ENCODE results near the gene CCDC149.

CCDC149 gene

GRCh38 chr4:24824720-24825119 lies 88.1 kb downstream of the CCDC149 start:
- H3K27me3 Mint-ChIP-seq (ENCODE audit: low read depth), result peaks cover 4% of the 10 kb centered on the region
- H3K36me3 Mint-ChIP-seq (ENCODE audit: low read depth), result no peaks in the 10 kb centered on the region
- no peak overlapping the region for H3K4me3 Mint-ChIP-seq
- H3K9me3 Mint-ChIP-seq, result no peaks in the 10 kb centered on the region
- no peak overlapping the region for H3K27ac Mint-ChIP-seq
- no peaks in the 10 kb centered on the region for H3K4me1 Mint-ChIP-seq (ENCODE audit: low read depth)

DNA sequence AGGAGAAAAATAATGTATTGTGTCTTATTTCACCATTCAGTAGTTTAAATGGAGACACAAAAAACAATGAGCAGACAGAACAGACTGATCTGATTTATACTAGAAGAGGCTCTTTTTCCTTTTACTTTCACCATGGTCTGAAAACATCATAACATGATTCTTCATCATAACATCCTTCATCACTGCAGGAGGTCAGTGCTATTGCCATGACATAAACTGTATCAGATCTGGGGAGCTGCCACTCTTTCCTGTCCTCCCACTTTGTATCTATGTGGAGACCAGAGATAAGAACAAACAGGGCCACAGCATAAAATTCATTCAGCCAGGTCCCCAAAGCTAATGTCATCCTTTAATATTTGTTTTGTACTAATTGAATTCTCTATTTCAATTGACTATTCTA lies 92.3 kb downstream of the CCDC149 start:
- no peaks in the 10 kb centered on the region for H3K36me3 Mint-ChIP-seq (ENCODE audit: low read depth)
- peaks cover 4% of the 10 kb centered on the region for H3K27me3 Mint-ChIP-seq (ENCODE audit: low read depth)
- H3K9me3 Mint-ChIP-seq, result no peaks in the 10 kb centered on the region
- no peak overlapping the region for H3K4me3 Mint-ChIP-seq
- no peak overlapping the region for H3K27ac Mint-ChIP-seq
- H3K4me1 Mint-ChIP-seq (ENCODE audit: low read depth), result no peaks in the 10 kb centered on the region

DNA sequence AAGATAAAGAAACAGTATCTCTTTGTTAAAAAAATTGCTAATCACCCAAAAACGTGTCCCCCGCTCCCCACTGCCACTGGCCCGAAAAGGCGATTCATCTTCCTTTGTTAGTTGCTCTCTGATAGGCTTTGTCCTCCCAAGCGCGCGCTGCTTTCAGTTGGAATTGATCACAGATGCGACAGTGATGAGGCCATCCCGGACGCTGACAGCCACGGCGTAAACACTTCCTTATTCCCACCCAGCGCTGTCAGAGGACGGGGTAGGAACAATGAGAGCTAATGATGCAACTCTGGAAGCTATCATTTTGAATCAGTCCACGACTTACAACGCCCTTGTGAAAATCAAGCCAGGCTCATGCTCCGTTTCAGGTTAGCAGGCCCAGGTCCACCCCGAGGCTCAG lies 96.0 kb downstream of the CCDC149 start:
- Mint-ChIP-seq H3K4me1 (ENCODE audit: low read depth) (no peaks in the 10 kb centered on the region), H3K36me3 (ENCODE audit: low read depth) (no peaks in the 10 kb centered on the region), H3K27ac (no peak overlapping the region), H3K4me3 (no peak overlapping the region), H3K27me3 (ENCODE audit: low read depth) (peaks cover 4% of the 10 kb centered on the region), H3K9me3 (peaks cover 4% of the 10 kb centered on the region)

- Mint-ChIP-seq H3K36me3 (ENCODE audit: low read depth) (no peaks in the 10 kb centered on the region), H3K4me1 (ENCODE audit: low read depth) (no peaks in the 10 kb centered on the region), H3K27me3 (ENCODE audit: low read depth) (no peaks in the 10 kb centered on the region), H3K9me3 (peaks cover 4% of the 10 kb centered on the region), H3K27ac (no peak overlapping the region), H3K4me3 (no peak overlapping the region)
These were observed 99.1 kb downstream of the CCDC149 start for GRCh38 chr4:24813732-24814131.

DNA sequence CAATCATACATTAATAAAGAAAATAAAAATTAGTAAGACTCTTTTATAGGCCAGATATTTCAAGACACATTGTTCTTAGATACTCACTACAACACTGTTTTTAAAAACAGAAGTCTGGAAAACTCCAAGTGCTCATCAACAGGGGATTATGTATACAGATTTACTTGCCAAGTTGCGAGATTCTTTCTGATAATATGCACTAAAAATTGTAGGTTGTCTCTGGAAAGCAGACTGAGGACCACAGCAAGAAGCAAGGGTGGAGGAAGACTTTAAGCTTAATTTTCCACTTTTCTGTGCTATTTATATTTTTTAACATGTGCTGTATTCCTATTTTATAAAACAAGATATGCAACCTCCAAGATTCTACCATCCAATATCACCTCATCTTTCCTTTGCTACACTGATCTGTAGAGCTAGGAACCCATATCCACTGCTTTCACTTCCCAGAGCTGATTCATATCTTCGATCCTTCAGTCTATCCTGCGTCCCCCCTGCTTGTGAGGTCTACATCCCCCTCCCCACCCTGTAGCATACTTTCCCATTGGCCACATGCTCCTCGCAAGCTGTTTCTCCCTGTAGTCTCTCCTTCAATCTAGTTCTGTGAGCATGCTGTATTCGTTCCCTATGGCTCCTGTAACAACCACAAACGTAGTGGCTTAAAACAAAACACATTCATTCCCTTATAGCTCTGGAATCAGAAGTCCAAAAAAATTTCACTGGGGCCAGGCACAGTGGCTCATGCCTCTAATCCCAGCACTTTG lies 101.8 kb downstream of the CCDC149 start:
- H3K9me3 Mint-ChIP-seq, result peaks cover 4% of the 10 kb centered on the region
- no peak overlapping the region for H3K27ac Mint-ChIP-seq
- no peak overlapping the region for H3K4me3 Mint-ChIP-seq
- no peaks in the 10 kb centered on the region for H3K4me1 Mint-ChIP-seq (ENCODE audit: low read depth)
- no peaks in the 10 kb centered on the region for H3K36me3 Mint-ChIP-seq (ENCODE audit: low read depth)
- H3K27me3 Mint-ChIP-seq (ENCODE audit: low read depth), result no peaks in the 10 kb centered on the region

DNA sequence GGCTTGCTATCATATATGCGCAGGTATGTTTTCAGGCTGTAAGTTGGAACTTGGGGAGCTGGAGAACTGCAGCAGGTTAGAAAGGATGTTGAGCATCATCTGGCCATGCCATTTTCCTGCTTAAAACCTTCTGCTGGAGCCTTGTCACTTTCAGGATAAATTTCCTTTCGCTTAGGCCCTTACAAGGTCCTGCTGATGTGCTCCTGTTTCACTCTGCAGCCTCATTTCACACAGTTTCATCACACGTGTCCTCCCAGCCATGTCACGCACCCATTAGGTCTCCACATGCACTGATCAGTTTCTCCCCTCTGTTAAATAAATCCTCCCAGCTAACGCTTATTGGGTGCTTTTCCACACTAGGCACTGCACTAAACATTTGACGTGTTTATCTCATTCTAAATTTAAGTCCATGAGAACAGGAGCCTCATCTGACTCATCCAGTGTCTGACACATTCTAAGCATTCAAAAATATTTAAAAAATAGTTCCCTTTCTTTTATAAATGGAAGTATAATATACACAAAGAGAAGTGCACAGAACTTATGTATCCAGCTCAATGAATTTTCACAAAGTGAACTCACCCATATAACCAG lies 102.9 kb downstream of the CCDC149 start:
- H3K9me3 Mint-ChIP-seq, result peaks cover 4% of the 10 kb centered on the region
- no peak overlapping the region for H3K27ac Mint-ChIP-seq
- no peaks in the 10 kb centered on the region for H3K36me3 Mint-ChIP-seq (ENCODE audit: low read depth)
- no peak overlapping the region for H3K4me3 Mint-ChIP-seq
- no peaks in the 10 kb centered on the region for H3K4me1 Mint-ChIP-seq (ENCODE audit: low read depth)
- H3K27me3 Mint-ChIP-seq (ENCODE audit: low read depth), result no peaks in the 10 kb centered on the region

- H3K36me3 Mint-ChIP-seq (ENCODE audit: low read depth), result no peaks in the 10 kb centered on the region
- no peaks in the 10 kb centered on the region for H3K4me1 Mint-ChIP-seq (ENCODE audit: low read depth)
- no peak overlapping the region for H3K4me3 Mint-ChIP-seq
- H3K27ac Mint-ChIP-seq, result no peak overlapping the region
- no peaks in the 10 kb centered on the region for H3K27me3 Mint-ChIP-seq (ENCODE audit: low read depth)
- H3K9me3 Mint-ChIP-seq, result peaks cover 4% of the 10 kb centered on the region
These were observed 103.5 kb downstream of the CCDC149 start for GRCh38 chr4:24809376-24809775.

DNA sequence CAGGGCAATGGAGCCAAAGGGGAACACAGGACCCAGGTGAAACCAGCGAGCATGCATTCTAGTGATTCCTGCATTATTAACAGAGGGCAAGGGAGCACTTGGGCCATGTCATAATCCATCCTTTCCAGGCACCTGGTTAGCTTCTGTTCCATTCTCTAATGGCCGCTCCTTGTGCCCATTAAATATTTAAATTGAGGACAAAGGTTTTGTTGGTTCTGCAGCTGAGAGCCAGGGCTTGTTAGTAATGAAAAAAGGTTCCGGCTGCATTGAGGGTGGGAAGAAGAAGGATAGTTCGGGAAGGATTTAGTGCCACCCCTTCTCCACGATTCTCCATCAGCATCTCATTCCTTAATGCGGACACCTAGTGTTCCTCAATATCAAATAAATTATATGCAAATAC lies 103.9 kb downstream of the CCDC149 start:
- Mint-ChIP-seq H3K9me3 (peaks cover 4% of the 10 kb centered on the region), H3K4me3 (no peak overlapping the region), H3K27ac (no peak overlapping the region), H3K27me3 (ENCODE audit: low read depth) (no peaks in the 10 kb centered on the region), H3K4me1 (ENCODE audit: low read depth) (no peaks in the 10 kb centered on the region), H3K36me3 (ENCODE audit: low read depth) (no peaks in the 10 kb centered on the region)

DNA sequence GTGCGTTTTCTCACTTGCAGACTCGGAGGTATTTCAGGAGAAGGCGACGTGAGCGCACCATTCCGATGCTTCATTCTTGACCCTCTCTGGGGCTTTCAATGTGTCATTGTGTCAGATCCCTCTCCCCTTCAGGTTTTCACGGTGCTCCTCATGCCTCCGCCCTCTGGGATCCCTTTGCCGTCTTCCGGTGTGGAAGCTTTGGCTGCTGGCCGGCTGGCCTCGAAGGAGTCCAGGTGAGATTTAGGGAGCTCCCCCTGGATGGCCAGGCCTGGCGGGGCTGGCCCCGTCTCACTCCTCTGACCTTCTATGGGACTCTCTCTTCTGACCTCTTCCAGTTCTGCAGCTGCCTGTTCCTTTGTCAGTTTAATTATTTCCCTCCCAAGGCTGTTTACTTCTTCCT lies 104.6 kb downstream of the CCDC149 start:
- H3K4me3 Mint-ChIP-seq, result no peak overlapping the region
- H3K9me3 Mint-ChIP-seq, result peaks cover 4% of the 10 kb centered on the region
- no peaks in the 10 kb centered on the region for H3K36me3 Mint-ChIP-seq (ENCODE audit: low read depth)
- H3K27ac Mint-ChIP-seq, result no peak overlapping the region
- no peaks in the 10 kb centered on the region for H3K27me3 Mint-ChIP-seq (ENCODE audit: low read depth)
- H3K4me1 Mint-ChIP-seq (ENCODE audit: low read depth), result no peaks in the 10 kb centered on the region

DNA sequence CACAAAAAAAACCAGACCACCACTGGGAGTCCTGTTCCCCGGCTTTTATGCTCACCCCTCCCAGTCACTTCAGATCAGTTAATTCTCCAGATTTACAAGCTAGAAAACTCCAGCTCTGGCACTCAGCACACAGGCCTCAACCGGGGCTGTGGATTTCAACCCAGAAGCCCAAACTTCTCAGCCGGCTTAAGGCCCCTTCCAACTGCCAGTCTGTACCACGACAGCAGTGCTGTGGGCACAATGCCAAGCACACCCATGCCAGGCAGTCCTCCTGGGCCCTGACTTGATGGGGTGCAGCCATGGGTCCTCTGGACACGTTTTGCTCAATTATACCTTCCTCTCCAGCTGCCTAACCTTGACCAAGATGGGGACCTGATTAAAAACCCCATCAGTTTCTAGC lies 105.2 kb downstream of the CCDC149 start:
- no peaks in the 10 kb centered on the region for H3K36me3 Mint-ChIP-seq (ENCODE audit: low read depth)
- H3K27ac Mint-ChIP-seq, result no peak overlapping the region
- H3K9me3 Mint-ChIP-seq, result peaks cover 4% of the 10 kb centered on the region
- H3K27me3 Mint-ChIP-seq (ENCODE audit: low read depth), result peaks cover 4% of the 10 kb centered on the region
- no peak overlapping the region for H3K4me3 Mint-ChIP-seq
- no peaks in the 10 kb centered on the region for H3K4me1 Mint-ChIP-seq (ENCODE audit: low read depth)

DNA sequence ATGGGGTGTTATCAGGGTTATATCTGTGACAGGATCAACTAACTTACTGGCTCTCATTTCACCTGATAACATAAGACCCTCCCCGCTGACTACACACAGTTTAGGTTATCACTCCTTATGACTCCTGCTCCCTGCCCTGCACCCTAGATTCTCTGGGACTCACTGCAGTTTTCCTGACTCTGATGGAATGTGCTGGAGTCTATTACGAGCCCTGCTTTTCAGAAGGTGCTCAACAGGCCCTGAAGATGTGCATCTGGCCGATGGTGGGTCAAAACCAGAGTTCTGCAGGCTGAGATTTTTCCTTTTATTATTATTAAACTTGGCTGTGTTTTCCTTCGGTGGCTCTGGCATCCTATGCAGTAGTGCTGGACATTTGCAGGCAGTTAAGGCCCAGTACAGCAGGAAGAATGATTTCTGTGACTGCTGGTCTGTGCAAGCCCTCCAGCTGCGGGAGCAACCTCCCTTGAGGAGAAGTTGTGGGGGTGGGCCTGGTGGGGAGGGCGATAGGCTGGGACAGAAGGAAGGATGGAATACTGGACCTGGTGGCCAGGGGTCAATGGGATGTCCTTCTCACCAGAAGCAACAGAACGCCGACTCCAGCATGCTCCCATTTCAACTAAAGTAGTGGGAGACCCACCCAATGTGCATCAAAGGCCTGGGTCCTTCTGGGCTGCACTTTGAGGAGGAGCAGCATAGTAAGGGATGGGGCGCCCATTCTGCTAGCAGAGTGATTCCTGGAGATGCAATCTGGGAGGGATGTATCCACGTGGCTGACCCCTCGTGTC lies 106.4 kb downstream of the CCDC149 start:
- Mint-ChIP-seq H3K9me3 (no peaks in the 10 kb centered on the region), H3K4me1 (ENCODE audit: low read depth) (no peaks in the 10 kb centered on the region), H3K4me3 (no peak overlapping the region), H3K36me3 (ENCODE audit: low read depth) (no peaks in the 10 kb centered on the region), H3K27me3 (ENCODE audit: low read depth) (peaks cover 16% of the 10 kb centered on the region), H3K27ac (no peak overlapping the region)

GRCh38 chr4:24805566-24805965 lies 107.3 kb downstream of the CCDC149 start:
- Mint-ChIP-seq H3K27ac (no peak overlapping the region), H3K36me3 (ENCODE audit: low read depth) (no peaks in the 10 kb centered on the region), H3K27me3 (ENCODE audit: low read depth) (peaks cover 24% of the 10 kb centered on the region), H3K9me3 (no peaks in the 10 kb centered on the region), H3K4me3 (no peak overlapping the region), H3K4me1 (ENCODE audit: low read depth) (no peaks in the 10 kb centered on the region)

DNA sequence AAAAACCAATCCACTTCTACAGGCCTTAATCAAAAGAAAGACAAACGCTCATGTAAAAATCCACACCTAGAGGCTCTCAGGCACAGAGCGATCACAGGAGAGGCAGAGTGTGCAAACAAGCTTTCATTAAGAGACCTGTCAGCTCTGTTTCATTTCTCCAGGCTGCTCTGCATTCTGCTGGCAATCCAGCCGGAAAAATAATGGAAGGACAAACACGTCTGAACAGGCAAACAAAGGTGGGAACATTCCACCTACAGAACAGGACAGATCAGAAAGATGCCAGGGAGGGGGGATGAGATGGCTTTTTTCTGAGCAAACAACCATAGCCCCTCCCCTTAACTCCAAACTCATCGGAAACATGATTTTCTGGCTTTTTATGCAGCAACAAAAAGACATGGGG lies 107.8 kb downstream of the CCDC149 start:
- H3K27me3 Mint-ChIP-seq (ENCODE audit: low read depth), result peaks cover 29% of the 10 kb centered on the region
- no peaks in the 10 kb centered on the region for H3K36me3 Mint-ChIP-seq (ENCODE audit: low read depth)
- H3K4me3 Mint-ChIP-seq, result no peak overlapping the region
- H3K9me3 Mint-ChIP-seq, result no peaks in the 10 kb centered on the region
- no peak overlapping the region for H3K27ac Mint-ChIP-seq
- H3K4me1 Mint-ChIP-seq (ENCODE audit: low read depth), result no peaks in the 10 kb centered on the region

DNA sequence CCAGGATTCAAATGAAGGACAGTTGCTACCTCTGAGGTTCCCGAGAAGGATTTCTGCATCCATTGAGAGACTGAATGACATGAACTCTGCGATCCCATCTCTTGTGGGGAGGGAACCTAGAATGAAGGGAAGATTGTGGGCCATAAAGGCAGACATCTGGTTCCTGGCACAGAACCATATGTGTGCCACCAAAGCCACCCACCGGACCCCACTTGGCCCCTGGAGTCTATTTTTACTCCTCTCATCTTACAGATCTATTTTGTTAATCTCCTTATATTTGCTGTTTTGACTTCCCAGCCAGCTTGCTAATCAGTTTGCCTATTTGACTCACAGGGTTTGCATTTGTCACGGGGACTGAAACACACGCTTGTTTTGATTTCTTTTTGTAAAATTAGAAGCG lies 110.2 kb downstream of the CCDC149 start:
- no peak overlapping the region for H3K4me3 Mint-ChIP-seq
- H3K27ac Mint-ChIP-seq, result no peak overlapping the region
- no peaks in the 10 kb centered on the region for H3K4me1 Mint-ChIP-seq (ENCODE audit: low read depth)
- H3K36me3 Mint-ChIP-seq (ENCODE audit: low read depth), result no peaks in the 10 kb centered on the region
- H3K9me3 Mint-ChIP-seq, result no peaks in the 10 kb centered on the region
- peaks cover 39% of the 10 kb centered on the region for H3K27me3 Mint-ChIP-seq (ENCODE audit: low read depth)
